Occipital lobe (tissue), 2 donors: ENCODE measurements around the gene COX17. TPM values are rescaled to one million over a fixed set of nuclear protein-coding genes. Genes with fewer than 3 reads are reported as not detected.

Experiments
- DNase-seq: peaks from one replicate; lab custom pipeline; 2025; lab: John Stamatoyannopoulos, UW
- total RNA-seq: library from RNA; depleted of rRNA; stranded (reverse); fragments of >200 nt; gene quantifications from one replicate; pipeline ENCODE4 v1.2.3, GENCODE V29; 2014

The COX17 gene
- total RNA-seq, 1 donor from 2014 or later, result 16.8 TPM

GRCh38 chr3:119645813-119646212 is 31.4 kb downstream of the COX17 start:
- DNase-seq, result no peak

- no peak for DNase-seq
Measured at GRCh38 chr3:119644481-119644880, 32.7 kb downstream of the COX17 start.

GRCh38 chr3:119643528-119643927 is 33.7 kb downstream of the COX17 start:
- no peak for DNase-seq

GRCh38 chr3:119642746-119643473 is 34.3 kb downstream of the COX17 start:
- DNase-seq, result no peak

GRCh38 chr3:119641416-119641815 is 35.8 kb downstream of the COX17 start:
- DNase-seq, result no peak

GRCh38 chr3:119639494-119640350 is 37.5 kb downstream of the COX17 start:
- DNase-seq, result no peak

- no peak for DNase-seq
Measured at GRCh38 chr3:119637679-119638477, 39.3 kb downstream of the COX17 start.

GRCh38 chr3:119636891-119637611 is 40.2 kb downstream of the COX17 start:
- DNase-seq, result no peak

- no peak for DNase-seq
Measured at GRCh38 chr3:119636249-119636648, 41.0 kb downstream of the COX17 start.

- no peak for DNase-seq
Measured at GRCh38 chr3:119635719-119636118, 41.5 kb downstream of the COX17 start.

- DNase-seq, result no peak
Measured at GRCh38 chr3:119632829-119633228, 44.4 kb downstream of the COX17 start.

- no peak for DNase-seq
Measured at GRCh38 chr3:119632216-119632615, 45.0 kb downstream of the COX17 start.

- no peak for DNase-seq
Measured at GRCh38 chr3:119631516-119631915, 45.7 kb downstream of the COX17 start.

- DNase-seq, result no peak
Measured at GRCh38 chr3:119630880-119631329, 46.3 kb downstream of the COX17 start.

- DNase-seq, result no peak
Measured at GRCh38 chr3:119630128-119630879, 46.9 kb downstream of the COX17 start.

- no peak for DNase-seq
Measured at GRCh38 chr3:119628816-119629445, 48.3 kb downstream of the COX17 start.

- no peak for DNase-seq
Measured at GRCh38 chr3:119628390-119628789, 48.8 kb downstream of the COX17 start.

- no peak for DNase-seq
Measured at GRCh38 chr3:119627461-119627860, 49.7 kb downstream of the COX17 start.

GRCh38 chr3:119626196-119626595 is 51.0 kb downstream of the COX17 start:
- no peak for DNase-seq
